Hepatocyte (in vitro differentiated cells): Measurements from ENCODE around the gene PRMT7. TPM values are rescaled to one million over a fixed set of nuclear protein-coding genes. Genes with fewer than 3 reads are reported as not detected.

ENCODE experiments used
- DNase-seq: peaks from one replicate; pipeline ENCODE4 v3.0.0-alpha.2; 2016; ENCODE audit warnings: low spot score
- H2AFZ ChIP-seq: fragments of 200-600 bp; sonication (generic); 2 replicates; pipeline ENCODE4 v1.6.0; 2016; ENCODE audit warnings: antibody characterized with exemption, mild to moderate bottlenecking
- H3K27ac ChIP-seq: fragments of 200-600 bp; sonication (generic); 2 replicates; pipeline ENCODE4 v1.5.1; 2016; ENCODE audit warnings: mild to moderate bottlenecking
- H3K27me3 ChIP-seq: fragments of 200-600 bp; sonication (generic); 2 replicates; pipeline ENCODE4 v1.6.1; 2016
- H3K36me3 ChIP-seq: fragments of 200-600 bp; sonication (generic); replicated peaks from 2 replicates; pipeline ENCODE4 v1.5.1; 2016; ENCODE audit warnings: low read depth; ENCODE audit not compliant: insufficient read depth
- H3K4me1 ChIP-seq: fragments of 200-600 bp; sonication (generic); 2 replicates; pipeline ENCODE4 v1.5.1; 2016; ENCODE audit warnings: mild to moderate bottlenecking, moderate library complexity; ENCODE audit not compliant: insufficient read depth
- H3K4me2 ChIP-seq: fragments of 200-600 bp; sonication (generic); 2 replicates; pipeline ENCODE4 v1.6.0; 2016
- H3K4me3 ChIP-seq: fragments of 200-600 bp; sonication (generic); 2 replicates; pipeline ENCODE4 v1.5.1; 2016; ENCODE audit warnings: mild to moderate bottlenecking
- H3K79me2 ChIP-seq: fragments of 200-600 bp; sonication (generic); 2 replicates; pipeline ENCODE4 v1.6.0; 2017; ENCODE audit warnings: mild to moderate bottlenecking
- H3K9me2 ChIP-seq: fragments of 200-600 bp; sonication (generic); replicated peaks from 2 replicates; pipeline ENCODE4 v1.6.0; 2017; ENCODE audit warnings: mild to moderate bottlenecking; ENCODE audit not compliant: insufficient read depth
- H3K9me3 ChIP-seq: fragments of 200-600 bp; sonication (generic); 2 replicates; pipeline ENCODE4 v1.5.1; 2016; ENCODE audit warnings: low read depth, mild to moderate bottlenecking
- H4K20me1 ChIP-seq: fragments of 200-600 bp; sonication (generic); 2 replicates; pipeline ENCODE4 v1.6.0; 2016; ENCODE audit warnings: mild to moderate bottlenecking; ENCODE audit not compliant: insufficient read depth, poor library complexity, severe bottlenecking
- EZH2 ChIP-seq: fragments of 200-600 bp; sonication (generic); IDR thresholded peaks from 2 replicates; pipeline ENCODE4 v1.6.1; 2016; ENCODE audit warnings: antibody characterized with exemption, mild to moderate bottlenecking, borderline replicate concordance
- EZH2phosphoT487 ChIP-seq: fragments of 200-600 bp; sonication (generic); IDR thresholded peaks from one replicate; pipeline ENCODE4 v1.6.1; 2018; ENCODE audit warnings: antibody characterized with exemption, mild to moderate bottlenecking, low read depth, moderate library complexity; ENCODE audit not compliant: unreplicated experiment, severe bottlenecking
- WGBS: methylation state at CpG from one replicate; pipeline ENCODE4 v1.1.6; 2016; ENCODE audit warnings: low lambda C conversion rate; ENCODE audit errors: missing lambda C conversion rate; 5-methylcytosine and 5-hydroxymethylcytosine counted together
- polyA plus RNA-seq: library from polyadenylated mRNA; unstranded; fragments of >200 nt; fragmentation: Nextera tagmentation; extraction: Ambion mirVana; gene quantifications from 2 replicates; pipeline ENCODE4 v1.2.1, GENCODE V29; 2016
- total RNA-seq: library from RNA; depleted of rRNA; stranded (reverse); fragments of >200 nt; gene quantifications from 2 replicates; pipeline ENCODE4 v1.2.3, GENCODE V29; 2014
- TF ChIP-seq, protein P1 (sequence below): fragments of 200-600 bp; sonication (generic); IDR thresholded peaks from 2 replicates; pipeline ENCODE4 v1.5.1; 2016; ENCODE audit warnings: antibody characterized with exemption, mild to moderate bottlenecking; ENCODE audit not compliant: poor library complexity

The PRMT7 gene
- total and polyA plus RNA-seq, 2 experiments from 2014 or later, result 41.1 to 43.6 TPM

DNA sequence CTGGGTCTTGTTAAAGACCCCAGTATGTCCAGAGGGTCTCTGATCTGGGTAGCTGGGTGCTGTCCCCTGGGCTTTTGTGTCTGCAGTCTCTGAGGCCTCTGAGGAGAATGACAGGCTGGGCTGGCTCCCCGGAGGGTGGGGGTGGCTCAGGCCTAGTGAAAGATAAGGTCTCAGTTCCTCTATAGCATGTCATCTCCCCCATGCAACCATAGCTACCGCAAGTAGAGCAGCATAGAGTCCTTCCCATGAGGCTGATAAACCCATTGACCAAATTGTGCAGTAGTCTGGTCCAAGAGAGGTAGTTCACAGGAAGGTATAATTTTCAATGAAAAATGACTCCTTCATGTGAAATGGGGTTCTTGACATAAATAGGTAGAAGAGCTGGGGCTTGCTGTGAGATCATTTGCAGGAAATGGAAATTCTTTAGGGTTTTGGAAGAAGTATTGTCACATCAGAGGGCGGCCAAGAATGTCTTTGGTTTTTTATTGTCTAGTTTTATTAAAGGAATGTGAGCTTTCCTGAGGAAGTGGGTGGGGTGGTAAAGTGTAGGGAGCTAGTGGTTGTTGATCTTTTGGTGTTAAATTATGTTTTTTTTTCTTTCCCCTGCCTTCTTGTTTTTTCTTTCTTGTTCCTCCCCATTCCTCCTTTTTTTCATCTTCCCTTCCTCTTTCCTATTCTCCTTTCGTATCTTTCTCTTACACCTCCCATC lies 21.0 kb upstream of the PRMT7 start:
- no peaks in the 10 kb centered on the region for H3K9me3 ChIP-seq
- DNase-seq, result no peak
- H3K4me1 ChIP-seq, result no peaks in the 10 kb centered on the region
- H3K27ac ChIP-seq, result no peak overlapping the region
- no peak overlapping the region for H3K4me2 ChIP-seq
- peaks cover 8% of the 10 kb centered on the region for H3K79me2 ChIP-seq
- no peak overlapping the region for H2AFZ ChIP-seq
- no peak overlapping the region for H3K4me3 ChIP-seq
- TF ChIP-seq EZH2 (no peak), EZH2phosphoT487 (no peak)
- TF ChIP-seq, protein P1, sequence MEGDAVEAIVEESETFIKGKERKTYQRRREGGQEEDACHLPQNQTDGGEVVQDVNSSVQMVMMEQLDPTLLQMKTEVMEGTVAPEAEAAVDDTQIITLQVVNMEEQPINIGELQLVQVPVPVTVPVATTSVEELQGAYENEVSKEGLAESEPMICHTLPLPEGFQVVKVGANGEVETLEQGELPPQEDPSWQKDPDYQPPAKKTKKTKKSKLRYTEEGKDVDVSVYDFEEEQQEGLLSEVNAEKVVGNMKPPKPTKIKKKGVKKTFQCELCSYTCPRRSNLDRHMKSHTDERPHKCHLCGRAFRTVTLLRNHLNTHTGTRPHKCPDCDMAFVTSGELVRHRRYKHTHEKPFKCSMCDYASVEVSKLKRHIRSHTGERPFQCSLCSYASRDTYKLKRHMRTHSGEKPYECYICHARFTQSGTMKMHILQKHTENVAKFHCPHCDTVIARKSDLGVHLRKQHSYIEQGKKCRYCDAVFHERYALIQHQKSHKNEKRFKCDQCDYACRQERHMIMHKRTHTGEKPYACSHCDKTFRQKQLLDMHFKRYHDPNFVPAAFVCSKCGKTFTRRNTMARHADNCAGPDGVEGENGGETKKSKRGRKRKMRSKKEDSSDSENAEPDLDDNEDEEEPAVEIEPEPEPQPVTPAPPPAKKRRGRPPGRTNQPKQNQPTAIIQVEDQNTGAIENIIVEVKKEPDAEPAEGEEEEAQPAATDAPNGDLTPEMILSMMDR, result no peak
- no peaks in the 10 kb centered on the region for H3K36me3 ChIP-seq
- WGBS, result 85% methylated on average over 4 of the region's 4 CpGs
- H4K20me1 ChIP-seq, result no peaks in the 10 kb centered on the region
- no peaks in the 10 kb centered on the region for H3K27me3 ChIP-seq
- H3K9me2 ChIP-seq, result no peaks in the 10 kb centered on the region

DNA sequence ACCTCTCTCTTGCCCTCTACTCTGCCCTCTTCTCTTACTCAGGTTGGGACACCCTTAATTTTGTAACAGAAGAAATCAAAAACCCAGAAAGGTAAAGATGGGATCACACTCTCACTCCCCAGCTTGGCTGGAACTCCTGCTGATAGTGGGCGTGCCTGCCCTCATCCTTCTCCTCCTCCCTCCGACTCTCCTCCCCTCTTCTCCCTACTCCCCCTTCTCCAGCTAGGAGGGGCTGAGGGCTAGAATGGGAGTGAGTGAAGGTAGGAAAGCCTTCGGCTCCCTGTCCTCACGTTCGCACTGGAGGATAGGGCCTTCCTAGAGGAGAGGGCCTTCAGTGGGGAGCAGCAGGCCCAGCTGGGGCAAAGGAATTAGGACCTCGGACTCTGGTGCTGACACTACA lies 20.4 kb upstream of the PRMT7 start:
- Histone ChIP-seq H3K4me3 (no peak overlapping the region), H3K4me2 (no peak overlapping the region), H3K27ac (no peak overlapping the region), H4K20me1 (no peaks in the 10 kb centered on the region), H3K4me1 (no peaks in the 10 kb centered on the region), H3K9me2 (no peaks in the 10 kb centered on the region), H3K79me2 (peaks cover 8% of the 10 kb centered on the region), H3K27me3 (no peaks in the 10 kb centered on the region), H3K36me3 (no peaks in the 10 kb centered on the region), H3K9me3 (no peaks in the 10 kb centered on the region), H2AFZ (no peak overlapping the region)
- TF ChIP-seq, protein P1, result no peak
- no peak for TF ChIP-seq EZH2
- TF ChIP-seq EZH2phosphoT487, result no peak
- 78% methylated on average over 6 of the region's 6 CpGs for WGBS
- no peak for DNase-seq

DNA sequence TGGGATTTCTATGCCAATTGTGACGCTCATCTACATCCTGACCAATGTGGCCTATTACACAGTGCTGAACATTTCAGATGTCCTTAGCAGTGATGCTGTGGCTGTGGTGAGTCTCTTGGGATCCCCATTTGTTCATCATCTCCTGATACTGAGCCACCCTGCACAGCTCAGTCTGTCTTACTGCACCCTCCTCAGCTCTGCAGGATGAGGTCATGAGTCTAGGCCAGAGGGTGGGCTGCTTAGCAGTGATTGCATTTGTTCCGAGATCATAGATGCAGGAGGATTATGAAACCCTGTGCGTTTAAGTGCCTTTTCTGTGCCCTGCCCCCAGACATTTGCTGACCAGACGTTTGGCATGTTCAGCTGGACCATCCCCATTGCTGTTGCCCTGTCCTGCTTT lies 19.6 kb upstream of the PRMT7 start:
- Histone ChIP-seq H4K20me1 (no peaks in the 10 kb centered on the region), H3K4me3 (no peak overlapping the region), H3K4me2 (no peak overlapping the region), H3K27ac (no peak overlapping the region), H3K9me3 (no peaks in the 10 kb centered on the region), H2AFZ (no peak overlapping the region), H3K4me1 (no peaks in the 10 kb centered on the region), H3K79me2 (peaks cover 5% of the 10 kb centered on the region), H3K27me3 (no peaks in the 10 kb centered on the region), H3K9me2 (no peaks in the 10 kb centered on the region), H3K36me3 (no peaks in the 10 kb centered on the region)
- 84% methylated on average over 4 of the region's 4 CpGs for WGBS
- TF ChIP-seq EZH2phosphoT487, result no peak
- TF ChIP-seq, protein P1, result no peak
- no peak for TF ChIP-seq EZH2
- DNase-seq, result no peak
